H7 (cell line): ENCODE results near the gene AKT3. TPM values are rescaled to one million over a fixed set of nuclear protein-coding genes. Genes with fewer than 3 reads are reported as not detected.
"Not testable (repeated sequence)": the region's sequence is repeated elsewhere in the genome, so short reads cannot be mapped to it uniquely, and the experiment has no call there.

Source experiments
- DNase-seq: peaks from one replicate; pipeline ENCODE4 v3.0.0; 2012
- H3K27me3 ChIP-seq: 2 replicates; pipeline ENCODE4 v1.6.0; 2011; ENCODE audit warnings: mild to moderate bottlenecking, low read length; ENCODE audit not compliant: control insufficient read depth, insufficient read depth
- H3K36me3 ChIP-seq: replicated peaks from 2 replicates; pipeline ENCODE4 v1.5.1; 2011; ENCODE audit warnings: low read length; ENCODE audit not compliant: control insufficient read depth, insufficient read depth
- H3K4me3 ChIP-seq: 2 replicates; pipeline ENCODE4 v1.5.1; 2011; ENCODE audit warnings: low read depth, mild to moderate bottlenecking, control low read depth, low read length, moderate library complexity; ENCODE audit not compliant: insufficient read depth
- total RNA-seq: library from RNA; depleted of rRNA; stranded (reverse); fragments of >200 nt; shearing (Covaris generic); gene quantifications from 2 replicates; pipeline ENCODE4 v1.2.3, GENCODE V29; 2014

AKT3 gene
- total RNA-seq, 1 experiment from 2014 or later: 15.0 TPM

DNA sequence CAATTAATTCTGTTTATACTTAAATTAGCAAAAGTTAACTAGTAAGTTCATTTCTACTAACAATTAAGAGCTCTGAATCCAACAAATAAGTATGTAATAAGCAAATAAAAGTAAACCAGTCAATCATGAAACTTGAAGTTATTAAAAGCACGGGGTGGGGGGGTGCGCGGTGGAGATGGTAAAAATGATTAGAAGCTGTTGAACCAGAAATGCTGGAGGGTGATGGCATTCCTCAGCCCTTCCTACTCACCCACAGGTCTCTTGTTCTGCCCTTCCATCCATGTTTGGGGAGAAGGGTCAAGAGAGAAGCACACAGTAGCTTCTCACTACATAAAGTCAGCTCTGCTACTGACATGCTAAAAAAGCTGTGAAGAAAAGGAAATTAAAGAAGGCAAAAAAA, 63.5 kb downstream of the AKT3 start:
- H3K36me3 ChIP-seq: no peaks in the 10 kb centered on the region
- H3K4me3 ChIP-seq: no peak overlapping the region
- H3K27me3 ChIP-seq: no peaks in the 10 kb centered on the region
- no peak for DNase-seq

DNA sequence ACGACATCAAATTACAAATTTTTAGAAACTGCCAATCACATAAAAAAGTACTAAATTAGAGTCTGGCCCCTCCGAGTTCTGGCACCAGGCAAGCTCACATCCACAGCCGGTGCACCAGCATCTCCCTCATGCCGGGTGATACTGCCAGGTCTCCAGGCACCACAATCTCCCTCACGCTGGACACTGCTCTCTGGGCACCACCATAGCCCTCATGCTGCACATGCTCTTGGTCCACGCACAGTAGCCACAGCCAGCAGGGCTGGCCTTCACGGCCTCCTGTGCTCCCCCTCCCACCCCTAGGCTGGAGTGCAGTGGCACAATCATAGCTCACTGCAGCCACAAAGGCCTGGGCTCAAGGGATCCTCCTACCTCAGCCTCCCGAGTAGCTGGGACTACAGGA, 65.5 kb downstream of the AKT3 start:
- no peak for DNase-seq
- Histone ChIP-seq H3K36me3 (no peaks in the 10 kb centered on the region), H3K27me3 (no peaks in the 10 kb centered on the region), H3K4me3 (no peak overlapping the region)

DNA sequence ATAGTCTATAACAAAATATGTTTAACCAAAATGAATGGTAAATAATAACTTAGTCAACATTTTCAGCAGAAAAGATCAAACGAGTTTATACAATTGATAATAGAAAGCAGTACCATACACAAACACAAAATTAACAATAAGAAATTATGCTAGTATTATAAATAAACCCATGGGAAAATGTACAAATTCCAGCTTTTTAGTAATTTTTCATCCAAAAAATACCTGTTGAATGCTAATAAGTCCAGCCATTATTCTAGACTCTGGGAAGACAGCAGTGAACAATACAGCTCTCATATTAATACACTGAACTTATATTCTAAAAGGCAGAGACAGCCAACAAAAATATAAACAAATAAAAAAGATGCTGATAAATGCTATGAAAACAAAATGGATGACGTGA, 66.3 kb downstream of the AKT3 start:
- no peaks in the 10 kb centered on the region for H3K36me3 ChIP-seq
- DNase-seq: no peak
- no peak overlapping the region for H3K4me3 ChIP-seq

DNA sequence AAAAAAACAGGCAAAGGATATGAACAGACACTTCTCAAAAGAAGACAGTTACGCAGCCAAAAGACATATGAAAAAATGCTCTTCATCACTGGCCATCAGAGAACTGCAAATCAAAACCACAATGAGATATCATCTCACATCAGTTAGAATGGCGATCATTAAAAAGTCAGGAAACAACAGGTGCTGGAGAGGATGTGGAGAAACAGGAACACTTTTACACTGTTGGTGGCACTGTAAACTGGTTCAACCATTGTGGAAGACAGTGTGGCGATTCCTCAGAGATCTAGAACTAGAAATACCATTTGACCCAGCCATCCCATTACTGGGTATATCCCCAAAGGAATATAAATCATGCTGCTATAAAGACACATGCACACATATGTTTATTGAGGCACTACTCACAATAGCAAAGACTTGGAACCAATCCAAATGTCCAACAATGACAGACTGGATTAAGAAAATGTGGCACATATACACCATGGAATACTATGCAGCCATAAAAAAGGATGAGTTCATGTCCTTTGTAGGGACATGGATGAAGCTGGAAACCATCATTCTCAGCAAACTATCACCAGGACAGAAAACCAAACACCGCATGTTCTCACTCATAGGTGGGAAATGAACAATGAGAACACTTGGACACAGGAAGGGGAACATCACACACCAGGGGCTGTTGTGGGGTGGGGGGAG, 77.5 kb downstream of the AKT3 start:
- not testable (repeated sequence) for H3K27me3 ChIP-seq, DNase-seq, H3K36me3 ChIP-seq, H3K4me3 ChIP-seq

More for the DNA sequence above, 66.3 kb downstream of the AKT3 start:
- no peaks in the 10 kb centered on the region for H3K27me3 ChIP-seq

DNA sequence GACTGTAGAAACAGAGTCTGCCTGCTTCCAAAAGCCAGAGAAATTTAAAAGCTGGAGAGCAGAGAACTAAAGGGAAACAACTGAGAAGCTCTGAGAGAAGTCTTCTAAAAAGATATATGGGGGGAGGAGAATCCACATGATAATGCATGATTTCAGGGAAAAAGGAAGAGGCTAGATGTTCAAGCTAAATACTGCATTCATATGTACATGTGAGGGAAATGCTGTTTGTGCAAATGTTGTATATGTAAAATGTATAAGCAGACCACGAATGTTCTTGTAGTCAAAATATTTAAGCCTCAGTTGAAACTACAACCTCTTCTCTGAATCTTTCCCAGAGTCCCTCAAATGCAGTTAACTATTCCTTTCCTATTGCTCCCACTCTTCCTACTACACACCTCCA, 79.2 kb downstream of the AKT3 start:
- no peaks in the 10 kb centered on the region for H3K27me3 ChIP-seq
- DNase-seq: no peak
- no peak overlapping the region for H3K4me3 ChIP-seq

DNA sequence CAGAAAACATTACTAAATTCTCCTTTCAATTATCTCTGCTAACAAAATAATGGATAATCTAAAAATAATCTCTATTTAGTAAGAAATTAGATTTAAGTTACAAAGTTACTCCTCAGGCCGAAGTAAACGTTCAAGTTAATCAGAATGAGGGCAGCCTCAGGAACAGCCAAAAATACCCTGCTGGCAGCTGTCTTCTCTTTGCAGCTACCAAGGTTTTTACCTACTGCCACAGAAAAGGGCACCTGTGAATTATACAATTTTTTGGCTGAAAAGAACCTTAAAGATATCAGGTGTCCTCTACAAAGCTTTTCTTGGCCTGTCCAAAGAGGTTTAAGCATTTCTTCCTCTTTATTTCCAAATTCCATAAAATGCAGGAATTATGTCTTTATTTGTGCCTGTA, 84.4 kb downstream of the AKT3 start:
- DNase-seq: no peak
- Histone ChIP-seq H3K4me3 (no peak overlapping the region), H3K36me3 (no peaks in the 10 kb centered on the region), H3K27me3 (no peaks in the 10 kb centered on the region)

More for the DNA sequence above, 79.2 kb downstream of the AKT3 start:
- no peaks in the 10 kb centered on the region for H3K36me3 ChIP-seq

DNA sequence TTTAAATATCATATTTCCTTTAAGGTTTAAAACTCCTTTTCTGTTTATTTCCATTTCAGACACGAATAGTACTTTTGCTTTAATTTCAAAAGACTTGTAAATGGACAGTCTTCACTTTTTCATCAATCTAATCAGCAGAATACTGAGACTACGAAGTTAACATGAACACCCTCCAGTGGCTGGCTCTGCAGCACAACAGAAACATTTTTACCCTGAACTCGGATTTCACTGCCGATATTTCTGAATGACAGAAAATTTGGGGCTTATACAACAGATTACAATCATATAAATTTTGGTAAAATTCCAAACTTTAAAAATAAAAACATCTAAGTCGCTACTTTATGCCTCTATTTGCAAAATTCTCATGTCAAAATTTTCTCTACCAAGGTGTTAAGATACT, 86.2 kb downstream of the AKT3 start:
- DNase-seq: no peak
- no peaks in the 10 kb centered on the region for H3K27me3 ChIP-seq
- no peaks in the 10 kb centered on the region for H3K36me3 ChIP-seq
- no peak overlapping the region for H3K4me3 ChIP-seq

DNA sequence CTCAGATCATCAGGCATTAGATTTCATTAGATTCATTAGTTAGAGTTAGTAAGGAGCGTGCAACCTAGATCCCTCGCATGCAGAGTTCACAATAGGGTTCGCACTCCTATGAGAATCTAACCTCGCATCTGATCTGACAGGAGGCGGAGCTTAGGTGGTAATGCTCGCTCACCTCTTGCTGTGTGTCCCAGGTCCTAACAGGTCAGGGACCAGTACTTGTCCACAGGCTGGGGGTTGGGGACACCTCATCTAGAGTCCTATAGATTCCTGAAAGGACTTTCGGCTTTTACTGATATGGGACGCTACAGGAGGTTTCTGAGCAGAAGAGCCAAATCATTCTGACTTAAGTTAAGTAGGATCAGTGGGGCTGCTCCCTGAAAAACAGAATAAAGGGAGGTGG, 91.4 kb downstream of the AKT3 start:
- Histone ChIP-seq H3K4me3 (no peak overlapping the region), H3K36me3 (no peaks in the 10 kb centered on the region), H3K27me3 (no peaks in the 10 kb centered on the region)
- DNase-seq: no peak

DNA sequence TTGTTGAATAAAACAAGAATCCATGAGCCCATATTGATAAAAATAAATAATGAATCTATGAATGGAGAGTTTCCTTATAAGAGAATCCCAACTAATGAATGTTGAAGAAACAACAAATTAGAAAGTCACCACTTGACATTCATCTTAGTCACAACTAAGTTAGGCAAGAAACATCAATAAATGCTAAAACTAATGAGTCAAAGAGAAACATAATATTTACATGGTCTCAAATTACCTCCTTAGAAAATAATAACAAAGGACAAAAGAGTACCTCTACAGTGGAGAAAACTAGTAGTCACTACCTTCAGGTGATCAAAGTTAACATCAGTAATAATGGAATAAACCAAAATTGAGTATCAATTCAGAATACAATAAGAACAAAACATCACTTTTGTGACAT, 93.5 kb downstream of the AKT3 start:
- DNase-seq: no peak
- H3K27me3 ChIP-seq: no peaks in the 10 kb centered on the region
- no peaks in the 10 kb centered on the region for H3K36me3 ChIP-seq
- H3K4me3 ChIP-seq: no peak overlapping the region

DNA sequence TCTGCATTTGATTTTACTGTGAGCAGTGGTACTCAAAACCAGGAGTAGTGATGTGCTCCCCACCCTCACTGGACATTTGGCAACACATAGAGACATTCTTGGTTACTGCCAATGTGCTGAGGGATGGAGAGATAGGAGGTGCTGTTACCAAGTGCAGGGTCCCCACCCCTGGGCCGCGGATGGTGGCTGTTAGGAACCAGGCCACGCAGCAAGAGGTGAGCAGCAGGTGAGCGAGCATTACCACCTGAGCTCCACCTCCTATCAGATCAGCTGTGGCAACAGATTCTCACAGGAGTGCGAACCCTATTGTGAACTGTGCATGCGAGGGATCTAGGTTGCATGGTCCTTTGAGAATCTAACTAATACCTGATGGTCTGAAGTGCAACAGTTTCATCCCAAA, 95.7 kb downstream of the AKT3 start:
- Histone ChIP-seq H3K4me3 (no peak overlapping the region), H3K27me3 (no peaks in the 10 kb centered on the region), H3K36me3 (no peaks in the 10 kb centered on the region)
- DNase-seq: no peak

DNA sequence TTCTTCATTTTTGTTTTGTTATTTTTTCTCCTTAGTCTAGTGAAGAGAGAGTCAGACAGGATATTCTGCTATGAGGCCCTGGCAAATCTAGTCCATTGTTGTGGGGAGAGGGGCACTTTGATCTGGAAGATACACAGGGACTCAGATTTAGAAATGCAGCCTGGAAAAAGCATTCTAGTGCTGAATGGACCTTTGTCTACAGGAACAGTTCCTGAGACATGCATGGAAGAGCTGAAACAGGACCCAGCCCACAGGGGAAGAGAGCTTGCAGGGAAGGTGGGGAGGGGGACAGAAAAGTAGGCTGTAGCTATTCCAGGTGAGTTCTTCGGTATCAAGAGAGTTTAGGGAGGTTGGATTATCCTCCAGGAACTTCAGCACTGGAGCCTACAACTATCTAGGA, 98.5 kb downstream of the AKT3 start:
- no peak overlapping the region for H3K4me3 ChIP-seq
- DNase-seq: no peak
- H3K27me3 ChIP-seq: no peaks in the 10 kb centered on the region
- H3K36me3 ChIP-seq: no peaks in the 10 kb centered on the region

DNA sequence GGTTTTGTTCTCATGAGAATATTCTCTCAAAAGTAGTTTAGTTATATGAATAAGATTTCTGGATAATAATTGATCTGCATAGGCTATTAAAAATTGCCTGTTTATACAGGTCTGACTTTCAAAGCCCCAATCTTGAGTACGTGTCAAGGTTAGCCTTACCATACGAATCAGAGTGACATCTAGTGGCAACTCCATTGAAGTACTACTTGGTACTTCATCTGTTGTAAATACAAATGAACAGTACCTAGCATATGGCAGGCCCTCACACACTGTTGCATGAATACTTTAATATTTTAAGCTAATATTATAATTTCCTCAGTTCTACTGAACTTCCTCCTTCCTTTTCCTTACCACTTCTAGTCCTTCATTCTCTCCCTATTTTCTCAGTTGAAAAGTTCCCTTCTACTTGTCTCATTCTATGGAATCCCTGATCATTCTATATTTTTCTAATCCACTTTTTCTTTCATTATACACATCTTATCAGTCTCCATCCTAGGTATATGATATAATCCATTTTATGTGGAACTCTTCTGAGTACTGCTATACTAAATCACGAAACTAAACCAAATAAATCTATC, 101.2 kb downstream of the AKT3 start:
- DNase-seq: peak; percentile 52
- Histone ChIP-seq H3K4me3 (no peak overlapping the region), H3K36me3 (no peaks in the 10 kb centered on the region), H3K27me3 (no peaks in the 10 kb centered on the region)

DNA sequence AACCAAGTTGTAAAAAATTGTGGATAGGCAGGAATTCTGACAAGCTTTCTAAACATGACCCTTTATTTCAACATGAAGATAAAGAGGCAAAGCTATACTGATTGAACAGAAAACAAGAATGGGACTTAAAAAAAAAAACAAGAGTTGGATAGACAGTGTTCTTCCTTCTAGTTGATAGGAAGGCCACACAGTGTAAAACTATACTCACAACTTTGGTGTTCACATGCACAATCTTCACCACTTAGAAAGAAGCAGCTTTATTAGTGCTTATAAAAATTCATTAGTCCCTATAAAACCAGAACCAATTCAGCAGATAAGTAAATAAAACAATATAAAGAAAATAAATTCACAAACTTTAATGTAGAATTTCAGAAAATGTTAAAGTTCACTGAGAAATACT, 101.8 kb downstream of the AKT3 start:
- Histone ChIP-seq H3K4me3 (no peak overlapping the region), H3K27me3 (no peaks in the 10 kb centered on the region), H3K36me3 (no peaks in the 10 kb centered on the region)
- DNase-seq: no peak

DNA sequence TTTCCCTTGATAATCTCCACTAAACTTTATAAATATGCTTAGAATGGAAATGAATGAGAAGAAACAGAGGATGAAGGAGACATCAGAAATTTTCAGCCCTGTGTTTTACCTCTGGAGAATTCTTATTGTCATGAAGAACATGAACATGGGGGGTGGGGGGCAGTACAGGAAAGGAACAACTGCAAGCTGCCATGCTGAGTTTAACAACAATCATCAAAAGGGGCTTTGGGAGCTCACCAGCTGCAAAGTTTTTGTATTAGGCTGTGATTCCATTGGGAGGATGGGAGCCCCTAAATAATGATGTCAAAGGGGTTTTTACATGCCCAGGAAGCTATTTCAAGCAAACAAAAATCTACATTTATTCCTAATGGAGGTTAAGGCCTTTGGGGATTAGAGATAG, 103.3 kb downstream of the AKT3 start:
- DNase-seq: peak; percentile 60
- Histone ChIP-seq H3K36me3 (no peaks in the 10 kb centered on the region), H3K27me3 (no peaks in the 10 kb centered on the region), H3K4me3 (no peak overlapping the region)

DNA sequence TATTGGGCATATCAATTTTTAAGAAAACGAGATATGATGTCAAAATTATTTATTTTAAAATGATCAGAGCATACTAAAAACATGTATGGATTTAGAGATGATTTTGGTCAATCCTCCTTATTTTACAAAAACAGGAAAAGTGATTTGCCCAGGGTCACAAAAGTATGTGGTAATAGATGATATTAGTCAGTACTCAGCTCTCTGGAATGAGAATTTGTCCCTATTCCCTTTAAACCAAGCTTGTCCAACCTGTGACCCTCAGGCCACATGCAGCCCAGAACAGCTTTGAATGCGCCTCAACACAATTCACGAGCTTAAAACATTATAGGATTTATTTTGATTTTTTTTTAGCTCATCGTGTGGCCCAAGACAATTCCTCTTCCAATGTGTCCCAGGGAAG, 104.7 kb downstream of the AKT3 start:
- no peak for DNase-seq
- Histone ChIP-seq H3K27me3 (no peaks in the 10 kb centered on the region), H3K4me3 (no peak overlapping the region), H3K36me3 (no peaks in the 10 kb centered on the region)

DNA sequence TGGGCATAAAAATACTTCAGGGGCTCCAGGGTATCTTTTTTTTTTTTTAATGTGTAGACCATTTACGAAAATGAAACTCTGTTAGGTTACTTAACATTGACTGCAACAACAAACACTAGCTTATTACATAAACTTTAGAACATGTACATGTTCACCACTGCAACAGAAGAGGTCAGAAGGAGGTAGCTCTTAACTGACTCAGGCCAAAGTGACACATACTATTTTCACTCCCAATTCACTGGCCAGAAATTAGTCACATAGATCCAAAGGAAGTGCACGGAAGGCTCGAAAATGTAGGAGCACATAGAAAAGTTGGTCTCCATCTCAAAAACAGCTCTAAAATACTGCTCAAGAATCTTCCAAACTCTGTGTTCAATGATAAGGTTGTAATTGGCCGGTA, 107.2 kb downstream of the AKT3 start:
- no peak for DNase-seq
- Histone ChIP-seq H3K36me3 (no peaks in the 10 kb centered on the region), H3K4me3 (no peak overlapping the region), H3K27me3 (no peaks in the 10 kb centered on the region)
